GM23248 (cell line): ENCODE results near the gene GPR83.

ENCODE experiments used
- EZH2 ChIP-seq: fragments of 200-600 bp; sonication (generic); IDR thresholded peaks from 2 replicates; pipeline ENCODE4 v1.6.1; 2018; ENCODE audit warnings: antibody characterized with exemption, mild to moderate bottlenecking; ENCODE audit not compliant: insufficient read depth, poor library complexity, severe bottlenecking
- EZH2phosphoT487 ChIP-seq: fragments of 200-600 bp; sonication (generic); IDR thresholded peaks from 2 replicates; pipeline ENCODE4 v1.6.1; 2018; ENCODE audit warnings: antibody characterized with exemption, moderate library complexity, mild to moderate bottlenecking, low read depth; ENCODE audit not compliant: insufficient read depth

- TF ChIP-seq EZH2phosphoT487, result no peak
- TF ChIP-seq EZH2, result no peak
Measured at GRCh38 chr11:94379613-94380012, 21.6 kb downstream of the GPR83 start.
